ENCODE data around the gene PCGF2.

Gene PCGF2

DNA sequence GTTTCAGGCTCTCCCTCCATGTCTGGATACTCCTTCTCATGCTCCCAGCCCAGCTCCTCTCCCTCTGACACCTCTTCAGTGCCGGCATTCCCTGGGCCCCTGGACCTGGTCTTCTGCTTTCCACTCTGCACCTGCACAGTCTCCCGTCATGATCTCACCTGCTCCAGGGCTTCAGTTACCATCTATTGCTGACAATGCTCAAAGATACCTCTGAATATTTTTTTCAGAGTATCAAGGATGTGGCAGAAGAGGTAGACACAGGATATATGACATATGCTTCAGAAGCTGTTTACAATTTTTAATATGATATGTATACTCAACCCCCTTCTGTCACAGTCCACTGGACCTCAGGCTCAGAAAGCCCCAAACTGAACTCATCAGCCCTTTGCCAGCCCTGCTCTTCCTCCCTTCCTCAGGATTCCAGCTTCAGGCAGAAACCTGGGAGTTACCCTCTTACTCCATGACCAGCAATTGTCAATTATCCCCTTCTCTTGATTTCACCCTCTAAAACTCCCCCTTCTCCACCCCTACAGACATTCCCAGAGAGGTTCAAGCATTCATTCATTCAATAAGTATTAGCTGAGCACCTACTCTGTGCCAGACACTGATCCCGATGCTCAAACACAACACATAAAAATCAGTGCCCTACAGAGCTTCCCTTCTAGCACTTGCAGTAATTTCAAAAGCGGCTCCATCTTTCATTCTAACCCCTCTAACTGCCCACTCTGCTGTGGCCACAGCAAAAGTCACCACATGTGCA lies 50.9 kb downstream of the PCGF2 start:
- Histone ChIP-seq H3K27me3 (replicated peaks; ENCODE audit: control insufficient read depth, insufficient read depth, low read length) (no peaks in the 10 kb centered on the region), H3K4me3 (replicated peaks; ENCODE audit: low read depth, low read length) (no peak overlapping the region), H3K36me3 (ENCODE audit: control insufficient read depth, insufficient read depth, low read length) (no peaks in the 10 kb centered on the region)
- TF ChIP-seq, protein P1, sequence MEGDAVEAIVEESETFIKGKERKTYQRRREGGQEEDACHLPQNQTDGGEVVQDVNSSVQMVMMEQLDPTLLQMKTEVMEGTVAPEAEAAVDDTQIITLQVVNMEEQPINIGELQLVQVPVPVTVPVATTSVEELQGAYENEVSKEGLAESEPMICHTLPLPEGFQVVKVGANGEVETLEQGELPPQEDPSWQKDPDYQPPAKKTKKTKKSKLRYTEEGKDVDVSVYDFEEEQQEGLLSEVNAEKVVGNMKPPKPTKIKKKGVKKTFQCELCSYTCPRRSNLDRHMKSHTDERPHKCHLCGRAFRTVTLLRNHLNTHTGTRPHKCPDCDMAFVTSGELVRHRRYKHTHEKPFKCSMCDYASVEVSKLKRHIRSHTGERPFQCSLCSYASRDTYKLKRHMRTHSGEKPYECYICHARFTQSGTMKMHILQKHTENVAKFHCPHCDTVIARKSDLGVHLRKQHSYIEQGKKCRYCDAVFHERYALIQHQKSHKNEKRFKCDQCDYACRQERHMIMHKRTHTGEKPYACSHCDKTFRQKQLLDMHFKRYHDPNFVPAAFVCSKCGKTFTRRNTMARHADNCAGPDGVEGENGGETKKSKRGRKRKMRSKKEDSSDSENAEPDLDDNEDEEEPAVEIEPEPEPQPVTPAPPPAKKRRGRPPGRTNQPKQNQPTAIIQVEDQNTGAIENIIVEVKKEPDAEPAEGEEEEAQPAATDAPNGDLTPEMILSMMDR (IDR thresholded peaks at IDR 0.05; ENCODE audit: insufficient read depth, low read length, poor library complexity, severe bottlenecking) = no peak
- DNase-seq (ENCODE audit: extremely low read depth, insufficient read length) = no peak

DNA sequence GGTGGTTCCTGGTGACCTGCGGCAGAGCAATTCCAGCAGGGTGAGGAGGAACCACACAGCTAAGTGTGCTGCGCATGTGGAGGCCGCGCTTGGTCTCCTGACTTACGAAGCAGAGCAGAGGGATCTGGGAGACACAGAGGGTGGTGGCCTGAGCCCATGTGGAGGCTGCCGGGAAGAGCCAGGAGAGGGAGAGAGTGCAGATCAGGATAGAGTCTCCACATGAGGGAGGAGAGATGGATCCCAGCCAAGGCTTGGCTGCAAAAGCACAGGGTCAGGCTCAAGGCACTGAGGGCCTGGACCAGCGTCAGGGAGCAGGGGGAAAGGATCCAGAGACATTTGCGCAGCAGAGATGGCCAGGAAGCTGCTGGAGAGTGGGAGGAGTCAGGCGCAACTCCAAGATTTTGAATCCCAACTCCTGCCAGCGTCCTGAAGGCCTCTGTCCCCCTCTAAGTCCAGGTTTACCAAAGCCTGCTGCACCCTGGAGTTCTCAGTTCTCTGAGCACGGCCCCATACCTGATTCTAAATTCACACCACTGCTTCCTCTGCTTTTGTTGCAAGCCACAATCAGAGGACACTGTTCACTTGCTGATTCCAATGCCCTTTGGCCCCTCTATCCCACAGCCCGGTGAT lies 54.3 kb downstream of the PCGF2 start:
- Histone ChIP-seq H3K4me3 (replicated peaks; ENCODE audit: low read depth, low read length) (no peak overlapping the region), H3K27me3 (replicated peaks; ENCODE audit: control insufficient read depth, insufficient read depth, low read length) (no peaks in the 10 kb centered on the region), H3K36me3 (ENCODE audit: control insufficient read depth, insufficient read depth, low read length) (no peaks in the 10 kb centered on the region)
- TF ChIP-seq, protein P1 (IDR thresholded peaks at IDR 0.05; ENCODE audit: insufficient read depth, low read length, poor library complexity, severe bottlenecking) = no peak
- no peak for DNase-seq (ENCODE audit: extremely low read depth, insufficient read length)

DNA sequence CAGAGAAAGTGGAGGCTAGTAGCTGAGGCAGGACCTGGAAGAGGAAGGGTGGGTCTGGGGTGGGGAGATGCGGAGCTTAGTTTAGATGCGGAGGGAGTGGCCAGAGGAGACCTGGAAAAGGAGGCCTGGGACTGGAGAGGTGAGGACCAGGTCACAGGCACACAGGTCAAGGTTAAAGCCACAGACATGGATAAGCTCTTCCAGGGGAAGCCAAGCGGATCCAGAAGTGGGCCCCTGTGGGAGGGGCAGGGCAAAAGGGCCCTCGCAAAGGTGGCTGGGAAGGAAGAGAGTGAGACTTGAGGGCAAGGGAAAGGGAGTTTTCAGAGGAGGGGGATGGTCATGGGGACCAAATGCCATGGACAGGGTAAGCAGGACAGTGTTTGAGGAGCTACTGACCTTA lies 57.0 kb downstream of the PCGF2 start:
- Histone ChIP-seq H3K27me3 (replicated peaks; ENCODE audit: control insufficient read depth, insufficient read depth, low read length) (no peaks in the 10 kb centered on the region), H3K36me3 (ENCODE audit: control insufficient read depth, insufficient read depth, low read length) (no peaks in the 10 kb centered on the region), H3K4me3 (replicated peaks; ENCODE audit: low read depth, low read length) (no peak overlapping the region)
- no peak for DNase-seq (ENCODE audit: extremely low read depth, insufficient read length)
- TF ChIP-seq, protein P1 (IDR thresholded peaks at IDR 0.05; ENCODE audit: insufficient read depth, low read length, poor library complexity, severe bottlenecking) = no peak

DNA sequence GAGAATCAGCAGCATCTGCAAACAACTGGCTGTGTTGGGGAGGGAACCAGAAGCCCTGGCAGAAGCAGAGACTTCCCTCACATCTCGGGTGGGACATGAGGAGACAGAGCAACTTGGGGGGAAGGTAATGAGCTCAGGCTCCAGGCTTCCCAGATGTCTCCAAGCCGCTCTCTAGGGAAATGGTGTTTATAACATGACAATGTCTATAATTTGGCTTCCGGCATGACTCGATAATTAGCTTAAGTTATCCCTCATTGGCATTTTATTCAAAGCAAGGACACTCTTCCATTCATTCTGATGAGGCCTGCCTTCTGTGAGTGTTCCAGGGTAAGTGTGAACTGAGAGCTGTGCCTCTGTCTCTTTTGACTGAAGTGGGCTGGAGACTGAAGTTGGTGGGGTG lies 57.8 kb downstream of the PCGF2 start:
- TF ChIP-seq, protein P1 (IDR thresholded peaks at IDR 0.05; ENCODE audit: insufficient read depth, low read length, poor library complexity, severe bottlenecking) = no peak
- no peak for DNase-seq (ENCODE audit: extremely low read depth, insufficient read length)
- no peaks in the 10 kb centered on the region for H3K27me3 ChIP-seq (replicated peaks; ENCODE audit: control insufficient read depth, insufficient read depth, low read length)
- H3K4me3 ChIP-seq (replicated peaks; ENCODE audit: low read depth, low read length) = no peak overlapping the region
- no peaks in the 10 kb centered on the region for H3K36me3 ChIP-seq (ENCODE audit: control insufficient read depth, insufficient read depth, low read length)

DNA sequence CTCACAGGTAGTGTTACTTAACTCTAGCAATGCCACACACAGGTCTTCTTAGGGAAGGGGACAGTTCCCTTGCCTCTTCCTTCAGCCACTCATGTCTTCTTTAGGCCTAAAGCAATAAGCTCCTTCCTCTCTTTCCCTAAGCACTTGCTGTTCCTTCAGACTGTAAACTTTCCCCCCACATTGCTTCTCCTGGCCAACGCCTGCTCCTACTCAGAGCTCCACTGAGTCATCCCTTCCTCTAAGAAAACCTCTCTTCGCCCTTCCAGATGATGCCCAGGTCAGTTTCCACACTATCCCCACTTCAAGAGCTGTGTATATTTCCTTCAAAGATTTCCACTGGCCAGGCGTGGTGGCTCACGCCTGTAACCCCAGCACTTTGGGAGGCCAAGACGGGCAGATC lies 60.9 kb downstream of the PCGF2 start:
- TF ChIP-seq, protein P1 (IDR thresholded peaks at IDR 0.05; ENCODE audit: insufficient read depth, low read length, poor library complexity, severe bottlenecking) = no peak
- no peak overlapping the region for H3K4me3 ChIP-seq (replicated peaks; ENCODE audit: low read depth, low read length)
- no peaks in the 10 kb centered on the region for H3K36me3 ChIP-seq (ENCODE audit: control insufficient read depth, insufficient read depth, low read length)
- no peaks in the 10 kb centered on the region for H3K27me3 ChIP-seq (replicated peaks; ENCODE audit: control insufficient read depth, insufficient read depth, low read length)
- DNase-seq (ENCODE audit: extremely low read depth, insufficient read length) = no peak

Measured in GM06990 (cell line).